ENCODE measurements around the gene HEXIM2.

HEXIM2 gene

GRCh38 chr17:45218895-45219661 lies 57.4 kb downstream of the HEXIM2 start:
- CTCF ChIA-PET = interaction anchor here (0.5 to 10.4 kb wide), 59 partner anchors 8 to 650 kb away, joined by 3 to 192 read pairs (median 4); partner anchors contain the start of genes ACBD4 and HEXIM1
- TF ChIP-seq ZNF488 (tag by site-specific recombination; IDR thresholded peaks at IDR 0.05) (no peak), ZBTB21 (tag by site-specific recombination; IDR thresholded peaks at IDR 0.05) (0 out of 2 replicates have a peak, but pooled peaks have one; percentile 7), ZNF366 (tag by site-specific recombination; conservative IDR thresholded peaks at IDR 0.05) (peak; percentile 48), ZNF518A (tag by site-specific recombination; conservative IDR thresholded peaks at IDR 0.05; ENCODE audit: low read depth) (no peak), ELK4 (IDR thresholded peaks at IDR 0.05; ENCODE audit: borderline replicate concordance, low read depth, low read length) (no peak), ZNF629 (tag by site-specific recombination; IDR thresholded peaks at IDR 0.05) (0 out of 2 replicates have a peak, but pooled peaks have one; percentile 27), IKZF3 (tag by site-specific recombination; IDR thresholded peaks at IDR 0.05) (peak; percentile 94), ZNF24 (tag by site-specific recombination; IDR thresholded peaks at IDR 0.05) (0 out of 2 replicates have a peak, but pooled peaks have one; percentile 58), ZNF654 (tag by site-specific recombination; IDR thresholded peaks at IDR 0.05; ENCODE audit: low read depth) (peak; percentile 96), GLIS1 (tag by site-specific recombination; IDR thresholded peaks at IDR 0.05) (peak; percentile 88), ZNF324 (tag by site-specific recombination; IDR thresholded peaks at IDR 0.05) (0 out of 2 replicates have a peak, but pooled peaks have one; percentile 12), ZBTB17 (tag by site-specific recombination; IDR thresholded peaks at IDR 0.05) (peak; percentile 65; the same call in 1 of the 2 replicates), CTCF (tag by site-specific recombination; IDR thresholded peaks at IDR 0.05) (peak; percentile 83)
- Histone ChIP-seq H3K27ac (ENCODE audit: extremely low read depth, low read depth, low read length) (no peak overlapping the region), H3K9me3 (ENCODE audit: control insufficient read depth, insufficient read depth, low read depth, low read length) (no peaks in the 10 kb centered on the region), H3K4me3 (ENCODE audit: low read depth, low read length) (no peak overlapping the region), H3K4me1 (ENCODE audit: control insufficient read depth, insufficient read depth, low read length) (no peaks in the 10 kb centered on the region; the same call in 1 of the 2 replicates), H3K36me3 (ENCODE audit: control insufficient read depth in 2 of 2, insufficient read depth in 1 of 2, low read length in 2 of 2) (no peaks in the 10 kb centered on the region; a peak in 1 of 3 replicates)
- POLR2A ChIA-PET = interaction anchor here (0.6 to 2.1 kb wide), 8 partner anchors 13 to 207 kb away, joined by 3 to 7 read pairs (median 4); partner anchors contain the start of genes ACBD4, HEXIM1 and HEXIM2

Measured in HEK293 (cell line).